DOHH2 (cell line): ENCODE results near the gene ALS2CL.

Experiments used
- H3F3A ChIP-seq: fragments of 200-600 bp; sonication (generic), shearing (Covaris generic); 2 replicates; pipeline ENCODE4 v1.6.0; 2016; ENCODE audit warnings: antibody characterized with exemption, mild to moderate bottlenecking; ENCODE audit not compliant: control insufficient read depth, insufficient read depth
- H3K27ac ChIP-seq: fragments of 200-600 bp; sonication (generic); 2 replicates; pipeline ENCODE4 v1.5.1; 2014; ENCODE audit warnings: low read depth, mild to moderate bottlenecking, low read length, moderate library complexity
- H3K27me3 ChIP-seq: fragments of 200-600 bp; sonication (generic); 2 replicates; pipeline ENCODE4 v1.6.1; 2014; ENCODE audit warnings: mild to moderate bottlenecking, low read length, mixed read lengths; ENCODE audit not compliant: control insufficient read depth
- H3K36me3 ChIP-seq: fragments of 200-600 bp; sonication (generic); 2 replicates; pipeline ENCODE4 v1.6.1; 2014; ENCODE audit warnings: mild to moderate bottlenecking, low read length, moderate library complexity, mixed read lengths; ENCODE audit not compliant: control insufficient read depth
- H3K4me1 ChIP-seq: fragments of 200-600 bp; sonication (generic); 2 replicates; pipeline ENCODE4 v1.6.1; 2014; ENCODE audit warnings: mild to moderate bottlenecking, low read length, mixed read lengths; ENCODE audit not compliant: control insufficient read depth
- H3K4me2 ChIP-seq: fragments of 200-600 bp; sonication (generic); 2 replicates; pipeline ENCODE4 v1.6.0; 2014; ENCODE audit warnings: mild to moderate bottlenecking, low read length, moderate library complexity
- H3K4me3 ChIP-seq: fragments of 200-600 bp; sonication (generic); 2 replicates; pipeline ENCODE4 v1.5.1; 2014; ENCODE audit warnings: mild to moderate bottlenecking, low read length, mixed read lengths
- H3K79me2 ChIP-seq: fragments of 200-600 bp; sonication (generic); 2 replicates; pipeline ENCODE4 v1.6.1; 2014; ENCODE audit warnings: mild to moderate bottlenecking, low read length, mixed read lengths; ENCODE audit not compliant: control insufficient read depth
- H3K9me2 ChIP-seq: fragments of 200-600 bp; sonication (generic); replicated peaks from 2 replicates; pipeline ENCODE4 v1.6.1; 2014; ENCODE audit warnings: mild to moderate bottlenecking, low read length, mixed read lengths; ENCODE audit not compliant: control insufficient read depth
- H3K9me3 ChIP-seq: fragments of 200-600 bp; sonication (generic); 2 replicates; pipeline ENCODE4 v1.6.1; 2014; ENCODE audit warnings: antibody characterized with exemption, low read length, mixed read lengths; ENCODE audit not compliant: control insufficient read depth, insufficient read depth
- H4K20me1 ChIP-seq: fragments of 200-600 bp; sonication (generic); 2 replicates; pipeline ENCODE4 v1.6.0; 2014; ENCODE audit warnings: low read depth, mild to moderate bottlenecking, antibody characterized with exemption, low read length, moderate library complexity; ENCODE audit not compliant: control insufficient read depth, insufficient read depth
- CTCF ChIP-seq: fragments of 200-600 bp; sonication (generic); IDR thresholded peaks from one replicate; pipeline ENCODE4 v1.5.1; 2014; ENCODE audit warnings: antibody characterized with exemption, mild to moderate bottlenecking, low read depth, low read length; ENCODE audit not compliant: poor library complexity, severe bottlenecking
- EZH2phosphoT487 ChIP-seq: fragments of 200-600 bp; sonication (generic); IDR thresholded peaks from 2 replicates; pipeline ENCODE4 v1.6.1; 2017; ENCODE audit warnings: borderline replicate concordance, mild to moderate bottlenecking, antibody characterized with exemption, low read length, moderate library complexity, mixed read lengths

The ALS2CL gene

GRCh38 chr3:46629551-46630517 is 63.6 kb downstream of the ALS2CL start:
- no peaks in the 10 kb centered on the region for H3K9me3 ChIP-seq
- H3K36me3 ChIP-seq = no peaks in the 10 kb centered on the region
- peak overlapping the region; percentile 75 for H3K4me2 ChIP-seq
- peak overlapping the region; percentile 63 for H3K4me3 ChIP-seq
- no peaks in the 10 kb centered on the region for H3K9me2 ChIP-seq
- H3K4me1 ChIP-seq = peaks cover 17% of the 10 kb centered on the region
- no peaks in the 10 kb centered on the region for H3F3A ChIP-seq
- TF ChIP-seq CTCF (peak; percentile 97), EZH2phosphoT487 (no peak)
- no peak overlapping the region for H3K27ac ChIP-seq
- H4K20me1 ChIP-seq = no peaks in the 10 kb centered on the region
- H3K27me3 ChIP-seq = no peaks in the 10 kb centered on the region
- H3K79me2 ChIP-seq = no peaks in the 10 kb centered on the region

GRCh38 chr3:46628901-46629369 is 64.5 kb downstream of the ALS2CL start:
- TF ChIP-seq EZH2phosphoT487 (no peak), CTCF (no peak)
- Histone ChIP-seq H4K20me1 (no peaks in the 10 kb centered on the region), H3K36me3 (no peaks in the 10 kb centered on the region), H3K9me2 (no peaks in the 10 kb centered on the region), H3K27ac (no peak overlapping the region), H3K4me1 (peaks cover 17% of the 10 kb centered on the region), H3F3A (no peaks in the 10 kb centered on the region), H3K79me2 (no peaks in the 10 kb centered on the region), H3K4me2 (no peak overlapping the region), H3K4me3 (no peak overlapping the region), H3K9me3 (no peaks in the 10 kb centered on the region), H3K27me3 (peaks cover 2% of the 10 kb centered on the region; the same call in 1 of the 2 replicates)

GRCh38 chr3:46627078-46627477 is 66.4 kb downstream of the ALS2CL start:
- no peak overlapping the region for H3K4me3 ChIP-seq
- H3K79me2 ChIP-seq = no peaks in the 10 kb centered on the region
- H3K9me2 ChIP-seq = no peaks in the 10 kb centered on the region
- H3K36me3 ChIP-seq = no peaks in the 10 kb centered on the region
- no peaks in the 10 kb centered on the region for H3F3A ChIP-seq
- TF ChIP-seq CTCF (no peak), EZH2phosphoT487 (no peak)
- no peak overlapping the region for H3K4me2 ChIP-seq
- H3K27me3 ChIP-seq = peaks cover 8% of the 10 kb centered on the region; the same call in 1 of the 2 replicates
- no peaks in the 10 kb centered on the region for H3K9me3 ChIP-seq
- H3K4me1 ChIP-seq = peaks cover 17% of the 10 kb centered on the region
- H3K27ac ChIP-seq = no peak overlapping the region
- no peaks in the 10 kb centered on the region for H4K20me1 ChIP-seq
